Inflammatory macrophage treated with lipopolysaccharide for 1 hour (primary cell): ENCODE results near the gene ARHGAP8.

Experiments
- DNase-seq, 2 donors: peaks; one replicate each; pipeline ENCODE4 v3.0.0-alpha.2; 2020 to 2022

The ARHGAP8 gene

GRCh38 chr22:44807232-44807631 lies 54.9 kb downstream of the ARHGAP8 start:
- no peak for DNase-seq

- peak in 1 of 2 donors; percentile 8 for DNase-seq
Observed at GRCh38 chr22:44807915-44808690, 55.7 kb downstream of the ARHGAP8 start.

DNA sequence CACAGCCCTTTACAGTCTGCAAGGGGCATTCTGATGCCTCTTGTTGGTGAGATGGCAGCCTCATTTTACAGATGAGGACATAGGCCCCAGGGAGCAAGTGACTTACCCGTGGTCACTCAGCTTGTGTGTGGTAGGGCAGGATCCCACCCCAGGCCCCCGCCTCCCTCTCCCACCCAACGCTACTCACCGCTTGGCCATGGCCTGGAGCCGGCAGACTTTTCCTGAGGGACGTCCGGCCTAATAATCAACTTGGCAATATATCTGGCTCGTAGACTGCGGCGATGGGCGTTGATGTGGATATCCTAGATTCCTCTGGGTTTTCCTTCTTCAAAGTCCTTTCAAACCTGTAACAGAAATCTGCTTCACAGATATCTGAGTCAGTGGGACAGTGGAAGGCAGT lies 57.1 kb downstream of the ARHGAP8 start:
- no peak for DNase-seq

- DNase-seq: no peak
Observed at GRCh38 chr22:44811141-44811540, 58.8 kb downstream of the ARHGAP8 start.

GRCh38 chr22:44813416-44813815 lies 61.0 kb downstream of the ARHGAP8 start:
- no peak for DNase-seq

DNA sequence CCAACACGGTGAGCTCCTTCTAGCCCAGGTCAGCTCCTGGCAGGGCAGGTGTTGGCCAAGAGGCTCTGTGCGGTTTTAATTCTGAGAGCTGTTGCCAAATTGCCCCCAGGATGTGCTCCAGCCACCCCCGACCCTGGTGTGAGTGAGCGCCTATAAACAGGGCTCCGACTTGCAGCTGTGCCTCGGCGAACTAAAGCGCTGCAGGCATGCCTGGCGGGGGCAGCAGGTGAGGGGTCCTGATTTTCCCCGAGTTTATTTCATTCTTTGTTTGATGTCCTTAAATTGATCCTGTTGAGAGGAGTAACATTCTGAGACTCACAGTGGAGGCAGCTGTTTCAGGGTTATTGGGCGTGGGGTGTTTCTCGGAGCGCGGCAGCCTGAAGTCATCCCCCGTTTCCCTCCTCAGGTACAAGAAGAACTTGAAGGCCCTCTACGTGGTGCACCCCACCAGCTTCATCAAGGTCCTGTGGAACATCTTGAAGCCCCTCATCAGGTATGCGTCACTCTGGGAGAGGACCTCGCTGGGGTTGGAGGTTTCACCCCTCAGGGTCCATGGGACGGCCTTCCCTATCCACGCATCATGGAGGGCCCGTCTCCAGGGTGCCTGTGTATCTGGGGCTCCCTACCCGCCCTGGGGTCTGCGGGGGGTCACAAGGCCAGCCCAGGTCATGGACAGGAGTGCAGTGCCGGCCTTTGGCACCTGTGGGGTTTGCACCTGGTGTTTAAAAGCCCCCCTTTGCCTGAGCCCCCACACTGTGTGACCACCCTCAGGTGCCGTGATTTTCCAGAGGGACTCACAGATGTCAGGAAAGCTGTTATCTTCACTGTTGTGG lies 62.1 kb downstream of the ARHGAP8 start:
- DNase-seq: no peak

DNA sequence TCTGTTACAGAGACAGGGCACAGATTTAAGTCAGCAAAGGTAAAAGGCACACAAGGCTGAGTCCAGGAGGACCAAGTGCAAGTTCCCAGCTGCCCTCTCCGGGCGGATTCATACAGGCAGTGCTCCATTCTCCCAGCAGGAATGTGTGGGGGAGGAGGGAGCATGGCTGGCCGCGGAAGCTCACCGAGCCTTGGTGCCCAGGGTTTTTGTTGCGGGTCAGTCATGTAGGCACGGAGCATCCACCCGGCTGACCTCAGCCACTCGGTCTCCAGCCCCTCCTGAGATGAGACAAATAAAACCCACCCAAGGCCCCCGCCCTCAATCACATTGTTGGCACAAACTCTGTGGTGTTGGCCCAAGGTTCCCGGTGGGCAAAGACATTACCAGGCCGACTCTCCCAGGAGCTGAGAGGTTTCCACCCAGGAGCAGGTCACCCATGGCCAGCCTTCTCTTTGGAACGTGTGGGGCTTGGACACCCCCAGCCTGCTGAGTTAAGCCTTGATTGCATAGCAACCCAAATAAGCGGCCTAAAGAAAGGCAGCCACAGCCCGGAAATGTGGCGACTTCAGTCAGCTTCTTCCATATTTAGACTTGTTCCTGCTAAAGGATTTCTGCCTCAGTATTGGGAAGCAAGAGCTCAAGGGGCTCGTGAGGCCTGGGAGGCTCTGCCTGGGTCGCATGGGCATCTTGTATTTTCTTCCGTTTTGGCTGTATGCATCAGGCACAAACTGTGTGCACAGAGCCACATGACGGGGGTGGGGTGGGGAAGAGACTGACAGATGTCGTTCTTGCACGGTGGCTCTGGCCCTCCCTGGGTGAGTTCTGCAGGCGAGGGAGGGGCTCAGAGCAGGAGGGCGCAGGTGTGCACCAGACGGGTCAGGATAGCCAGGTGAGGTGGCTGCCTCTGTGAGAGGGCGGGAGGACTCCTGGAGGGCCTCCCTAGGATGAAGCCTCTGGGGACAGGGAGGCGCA lies 63.0 kb downstream of the ARHGAP8 start:
- DNase-seq: no peak

GRCh38 chr22:44816141-44816540 lies 63.8 kb downstream of the ARHGAP8 start:
- DNase-seq: no peak

DNA sequence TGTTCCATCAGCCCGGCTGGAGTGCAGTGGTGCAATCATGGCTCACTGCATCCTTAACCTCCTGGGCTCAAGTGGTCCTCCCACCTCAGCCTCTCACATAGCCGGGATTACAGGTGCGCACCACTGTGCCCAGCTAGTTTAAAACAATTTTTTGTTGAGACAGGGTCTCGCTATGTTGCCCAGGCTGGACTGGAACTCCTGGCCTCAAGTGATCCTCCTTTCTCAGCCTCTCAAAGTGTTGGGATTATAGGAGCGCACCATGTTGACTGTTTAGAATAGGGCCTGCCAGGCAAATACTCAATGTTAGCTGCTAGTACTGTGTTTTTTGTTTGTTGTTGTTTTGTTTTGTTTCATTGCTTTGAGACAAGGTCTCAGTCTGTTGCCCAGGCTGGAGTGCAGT lies 66.4 kb downstream of the ARHGAP8 start:
- no peak for DNase-seq

DNA sequence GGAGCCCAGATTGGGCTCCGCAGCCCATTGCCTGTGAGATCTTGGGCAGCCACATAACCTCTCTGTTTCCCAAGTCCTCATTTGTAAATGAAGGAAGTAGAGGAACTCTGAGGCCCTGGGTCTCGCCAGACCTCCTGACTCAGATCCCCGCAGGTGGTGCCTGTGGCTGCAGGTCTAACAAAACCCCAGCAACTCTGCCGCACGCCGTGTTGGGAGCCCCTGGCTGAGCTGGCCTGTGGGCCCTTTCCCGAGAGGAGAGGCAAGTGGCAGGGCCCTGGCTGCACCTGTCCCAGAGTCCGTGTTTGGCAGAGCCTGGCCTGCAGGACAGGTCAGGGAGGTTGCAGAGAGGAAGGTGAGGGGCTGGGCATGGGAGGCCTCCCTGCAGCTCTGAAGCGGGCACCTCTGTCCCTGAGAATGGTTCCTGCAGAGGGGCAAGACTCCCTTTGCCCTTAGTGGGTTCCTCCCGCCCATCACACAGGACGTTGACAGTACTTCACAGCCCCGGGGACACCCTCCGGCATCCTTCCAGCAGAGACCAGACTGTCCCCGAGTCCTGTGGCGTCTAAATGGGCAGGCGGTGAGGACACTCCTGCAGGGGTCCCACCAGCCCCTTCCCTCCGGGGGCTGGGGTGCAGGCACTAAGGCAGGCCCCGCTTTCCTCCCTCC lies 67.7 kb downstream of the ARHGAP8 start:
- no peak for DNase-seq

DNA sequence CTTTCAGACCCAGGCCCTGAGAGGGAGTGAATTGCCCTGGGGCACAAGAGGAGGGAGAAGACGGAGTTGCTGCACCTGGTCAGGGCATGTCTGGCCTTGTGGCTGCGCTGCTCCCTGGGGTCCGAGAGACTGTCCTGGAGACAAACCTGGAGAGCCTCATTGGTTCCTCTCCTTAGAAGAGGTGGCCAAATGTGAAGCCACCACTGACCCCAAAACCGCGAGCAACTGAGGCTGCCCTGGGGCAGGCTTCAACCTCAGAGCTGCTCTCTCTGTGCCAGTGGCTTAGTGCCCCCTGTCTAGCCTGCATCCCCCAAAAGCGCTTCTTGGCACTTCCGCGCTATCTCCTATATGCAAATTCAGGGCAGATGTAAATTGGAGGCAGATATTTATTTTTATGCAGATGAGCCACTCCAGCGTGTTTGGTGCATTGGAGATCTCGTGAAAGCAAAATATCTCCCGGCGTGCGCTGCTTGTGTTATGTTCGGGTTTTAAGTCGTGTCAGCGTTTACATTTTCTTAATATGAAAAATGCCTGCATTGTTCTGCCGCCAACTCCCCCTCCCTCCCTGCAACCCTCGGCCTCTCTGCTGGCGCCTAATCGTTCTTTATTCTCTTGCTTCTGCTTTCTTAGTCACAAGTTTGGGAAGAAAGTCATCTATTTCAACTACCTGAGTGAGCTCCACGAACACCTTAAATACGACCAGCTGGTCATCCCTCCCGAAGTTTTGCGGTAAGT lies 69.5 kb downstream of the ARHGAP8 start:
- DNase-seq: no peak

GRCh38 chr22:44822534-44822933 lies 70.2 kb downstream of the ARHGAP8 start:
- no peak for DNase-seq

GRCh38 chr22:44823396-44823795 lies 71.0 kb downstream of the ARHGAP8 start:
- no peak for DNase-seq

DNA sequence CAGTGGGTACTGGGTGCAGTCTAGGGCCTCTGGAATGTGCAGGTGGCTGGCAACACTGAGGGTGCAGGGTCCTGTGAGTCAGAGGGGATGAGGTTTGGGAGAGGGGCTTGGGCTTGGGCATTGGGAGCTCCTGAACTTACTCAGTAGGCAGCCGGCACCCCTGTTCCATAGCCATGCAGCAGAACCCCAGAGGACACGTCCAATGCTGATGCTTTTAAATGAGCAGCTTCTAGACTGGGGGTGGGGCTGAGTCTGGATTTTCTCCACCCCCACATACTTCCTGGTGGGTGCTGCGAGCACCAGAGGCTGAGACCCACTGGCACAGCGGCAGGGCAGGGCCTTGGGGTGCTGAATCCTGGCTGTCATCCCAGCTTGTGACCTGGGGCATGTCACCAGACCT lies 71.4 kb downstream of the ARHGAP8 start:
- no peak for DNase-seq

DNA sequence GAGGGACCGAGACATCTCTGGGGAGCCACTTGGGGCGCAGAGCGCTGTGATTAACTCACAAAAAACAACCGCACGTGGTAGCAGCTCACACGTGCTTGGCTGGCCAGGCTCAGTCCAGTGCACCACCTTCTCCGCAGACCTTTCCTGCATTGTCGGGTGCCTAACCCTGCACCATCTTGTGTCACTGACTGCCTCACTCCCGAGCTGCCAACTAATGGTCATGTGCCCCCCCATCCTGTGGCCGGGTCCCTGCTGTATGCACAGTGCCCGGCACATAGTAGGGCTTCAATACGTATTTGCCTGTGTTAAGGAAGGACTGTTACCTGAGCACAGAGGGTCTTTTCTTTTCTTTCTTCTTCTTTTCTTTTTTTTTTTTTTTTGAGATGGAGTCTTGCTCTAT lies 71.9 kb downstream of the ARHGAP8 start:
- DNase-seq: no peak

DNA sequence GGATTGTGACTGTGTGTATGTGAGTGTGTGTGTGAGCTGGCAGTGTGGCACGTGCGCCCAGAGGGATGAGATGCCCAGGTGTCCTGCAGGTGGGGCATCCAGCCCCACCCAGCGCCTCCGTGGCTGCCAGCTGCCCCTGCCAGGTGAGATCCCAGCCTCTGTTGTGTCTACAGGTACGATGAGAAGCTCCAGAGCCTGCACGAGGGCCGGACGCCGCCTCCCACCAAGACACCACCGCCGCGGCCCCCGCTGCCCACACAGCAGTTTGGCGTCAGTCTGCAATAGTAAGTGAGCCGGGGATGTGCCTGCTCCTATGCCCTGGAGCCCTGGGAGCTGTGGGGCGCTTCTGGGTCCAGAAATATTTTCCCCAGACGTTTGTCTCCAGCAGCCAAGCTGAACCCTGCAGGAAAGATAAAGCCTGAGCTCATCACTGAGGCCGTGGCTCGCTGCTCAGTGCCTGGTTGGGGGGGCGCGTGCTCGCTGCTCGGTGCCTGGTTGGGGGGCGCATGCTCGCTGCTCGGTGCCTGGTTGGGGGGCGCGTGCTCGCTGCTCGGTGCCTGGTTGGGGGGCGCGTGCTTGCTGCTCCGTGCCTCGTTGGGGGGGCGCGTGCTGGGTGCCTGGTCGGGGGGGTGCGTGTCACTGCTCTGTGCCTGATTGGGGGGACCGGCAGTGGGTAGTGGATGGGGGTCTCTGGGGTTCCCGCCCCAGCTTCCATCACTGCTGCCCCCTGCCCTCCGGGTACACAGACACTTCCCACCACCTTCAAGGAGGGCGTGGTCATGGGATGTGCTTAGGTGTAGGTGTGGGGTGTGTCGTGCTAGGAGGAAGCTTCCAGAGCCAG lies 73.2 kb downstream of the ARHGAP8 start:
- DNase-seq: no peak

DNA sequence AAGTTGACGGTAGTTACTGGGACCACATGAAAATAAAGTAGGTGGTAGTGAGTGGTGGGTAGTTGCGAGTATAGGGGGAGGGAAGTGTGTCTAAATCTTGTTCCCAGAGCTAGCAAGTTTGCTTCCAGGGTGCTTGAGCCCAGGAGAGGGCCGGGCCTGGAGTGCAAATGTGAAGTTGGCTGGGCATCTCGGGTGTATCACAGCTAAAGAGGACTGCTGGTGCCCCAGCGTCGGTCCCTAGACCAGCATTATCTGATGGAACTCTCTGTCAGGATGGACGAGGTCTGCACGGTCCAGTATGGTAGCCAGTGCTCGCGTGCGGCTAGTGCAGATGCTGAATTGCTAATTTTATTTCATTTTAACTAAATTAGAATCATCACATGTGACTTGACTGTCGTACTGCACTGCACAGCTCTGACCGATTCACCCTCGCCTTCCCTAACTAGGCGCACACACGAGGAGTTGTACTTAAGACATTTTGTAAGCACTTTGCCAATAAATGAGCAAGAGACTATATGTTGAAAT lies 75.4 kb downstream of the ARHGAP8 start:
- no peak for DNase-seq

GRCh38 chr22:44828193-44828592 lies 75.8 kb downstream of the ARHGAP8 start:
- DNase-seq: peak; percentile 4 to 23

GRCh38 chr22:44831885-44832284 lies 79.5 kb downstream of the ARHGAP8 start:
- no peak for DNase-seq

- no peak for DNase-seq
Observed at GRCh38 chr22:44834065-44834464, 81.7 kb downstream of the ARHGAP8 start.

GRCh38 chr22:44837481-44837880 lies 85.1 kb downstream of the ARHGAP8 start:
- no peak for DNase-seq
